ENCODE results near the gene STOX1.

DNA sequence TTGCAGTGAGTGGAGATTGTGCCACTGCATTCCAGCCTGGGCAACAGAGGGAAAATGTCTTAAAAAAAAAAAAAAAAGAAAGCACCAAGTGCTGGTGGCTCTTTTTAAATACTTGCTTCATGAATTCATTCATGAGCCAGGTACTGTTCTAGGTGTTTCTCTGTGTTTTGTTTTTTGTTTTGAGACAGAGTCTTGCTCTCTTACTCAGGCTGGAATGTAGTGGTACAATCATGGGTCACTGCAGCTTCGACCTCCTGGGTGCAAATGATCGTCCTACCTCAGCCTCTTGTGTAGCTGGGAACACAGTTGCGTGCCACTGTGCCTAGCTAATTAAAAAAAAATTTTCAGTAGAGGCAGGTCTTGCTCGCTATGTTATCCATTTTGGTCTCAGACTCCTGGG lies 5.3 kb downstream of the STOX1 start:
- TF ChIP-seq, protein P1, sequence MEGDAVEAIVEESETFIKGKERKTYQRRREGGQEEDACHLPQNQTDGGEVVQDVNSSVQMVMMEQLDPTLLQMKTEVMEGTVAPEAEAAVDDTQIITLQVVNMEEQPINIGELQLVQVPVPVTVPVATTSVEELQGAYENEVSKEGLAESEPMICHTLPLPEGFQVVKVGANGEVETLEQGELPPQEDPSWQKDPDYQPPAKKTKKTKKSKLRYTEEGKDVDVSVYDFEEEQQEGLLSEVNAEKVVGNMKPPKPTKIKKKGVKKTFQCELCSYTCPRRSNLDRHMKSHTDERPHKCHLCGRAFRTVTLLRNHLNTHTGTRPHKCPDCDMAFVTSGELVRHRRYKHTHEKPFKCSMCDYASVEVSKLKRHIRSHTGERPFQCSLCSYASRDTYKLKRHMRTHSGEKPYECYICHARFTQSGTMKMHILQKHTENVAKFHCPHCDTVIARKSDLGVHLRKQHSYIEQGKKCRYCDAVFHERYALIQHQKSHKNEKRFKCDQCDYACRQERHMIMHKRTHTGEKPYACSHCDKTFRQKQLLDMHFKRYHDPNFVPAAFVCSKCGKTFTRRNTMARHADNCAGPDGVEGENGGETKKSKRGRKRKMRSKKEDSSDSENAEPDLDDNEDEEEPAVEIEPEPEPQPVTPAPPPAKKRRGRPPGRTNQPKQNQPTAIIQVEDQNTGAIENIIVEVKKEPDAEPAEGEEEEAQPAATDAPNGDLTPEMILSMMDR (IDR thresholded peaks at IDR 0.05), result no peak
- no peak for TF ChIP-seq POLR2A (IDR thresholded peaks at IDR 0.05)
